ENCODE data around the gene RNF167.
"Not testable (repeated sequence)": the region's sequence is repeated elsewhere in the genome, so short reads cannot be mapped to it uniquely, and the experiment has no call there.

RNF167 gene

DNA sequence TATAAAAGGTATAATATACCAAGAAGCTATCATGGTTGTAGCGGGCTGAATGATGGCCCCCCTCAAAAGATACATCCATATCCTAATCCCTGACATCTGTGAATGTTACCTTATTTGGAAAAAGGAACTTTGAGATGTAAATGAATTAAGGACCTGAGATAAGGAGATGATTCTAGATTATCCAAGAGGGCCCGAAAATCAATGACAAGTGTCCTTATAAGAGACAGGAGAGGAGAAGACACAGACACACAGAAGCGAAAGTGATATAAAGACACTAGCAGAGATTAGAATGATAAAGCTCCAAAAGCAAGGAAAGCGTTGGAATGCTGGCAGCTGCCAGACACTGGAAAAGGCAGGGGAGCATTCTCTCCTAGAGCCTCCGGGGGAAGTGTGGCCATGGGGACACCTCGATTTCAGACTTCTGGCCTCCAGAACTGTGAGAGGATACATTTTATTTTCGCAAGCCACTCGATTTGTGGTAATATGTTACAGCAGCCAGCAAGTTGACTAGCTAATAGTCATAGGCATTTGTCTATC, 20.5 kb upstream of the RNF167 start:
- TF ChIP-seq, protein P1, sequence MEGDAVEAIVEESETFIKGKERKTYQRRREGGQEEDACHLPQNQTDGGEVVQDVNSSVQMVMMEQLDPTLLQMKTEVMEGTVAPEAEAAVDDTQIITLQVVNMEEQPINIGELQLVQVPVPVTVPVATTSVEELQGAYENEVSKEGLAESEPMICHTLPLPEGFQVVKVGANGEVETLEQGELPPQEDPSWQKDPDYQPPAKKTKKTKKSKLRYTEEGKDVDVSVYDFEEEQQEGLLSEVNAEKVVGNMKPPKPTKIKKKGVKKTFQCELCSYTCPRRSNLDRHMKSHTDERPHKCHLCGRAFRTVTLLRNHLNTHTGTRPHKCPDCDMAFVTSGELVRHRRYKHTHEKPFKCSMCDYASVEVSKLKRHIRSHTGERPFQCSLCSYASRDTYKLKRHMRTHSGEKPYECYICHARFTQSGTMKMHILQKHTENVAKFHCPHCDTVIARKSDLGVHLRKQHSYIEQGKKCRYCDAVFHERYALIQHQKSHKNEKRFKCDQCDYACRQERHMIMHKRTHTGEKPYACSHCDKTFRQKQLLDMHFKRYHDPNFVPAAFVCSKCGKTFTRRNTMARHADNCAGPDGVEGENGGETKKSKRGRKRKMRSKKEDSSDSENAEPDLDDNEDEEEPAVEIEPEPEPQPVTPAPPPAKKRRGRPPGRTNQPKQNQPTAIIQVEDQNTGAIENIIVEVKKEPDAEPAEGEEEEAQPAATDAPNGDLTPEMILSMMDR (IDR thresholded peaks at IDR 0.05; ENCODE audit: low read length), result no peak
- no peak for TF ChIP-seq EZH2 (optimal IDR thresholded peaks at IDR 0.05; ENCODE audit: low read depth, low read length)
- Histone ChIP-seq H3K27me3 (replicated peaks; ENCODE audit: insufficient read depth, low read length) (no peaks in the 10 kb centered on the region), H3K36me3 (replicated peaks; ENCODE audit: insufficient read depth, low read length) (no peaks in the 10 kb centered on the region), H3K27ac (ENCODE audit: low read length) (no peak overlapping the region), H3K4me1 (ENCODE audit: low read length) (no peaks in the 10 kb centered on the region), H3K4me2 (ENCODE audit: low read depth, low read length) (no peak overlapping the region), H3K9ac (ENCODE audit: low read length) (no peak overlapping the region), H3K9me2 (replicated peaks; ENCODE audit: insufficient read depth, low read length) (no peaks in the 10 kb centered on the region), H3F3A (ENCODE audit: insufficient read depth, low read length) (no peaks in the 10 kb centered on the region), H4K20me1 (ENCODE audit: insufficient read depth, low read length) (no peaks in the 10 kb centered on the region), H3K4me3 (ENCODE audit: low read length) (no peak overlapping the region), H2AFZ (ENCODE audit: low read length) (no peak overlapping the region), H3K79me2 (ENCODE audit: low read length) (no peaks in the 10 kb centered on the region), H3K9me3 (replicated peaks; ENCODE audit: insufficient read depth, low read length) (no peaks in the 10 kb centered on the region)
- no peak for DNase-seq

DNA sequence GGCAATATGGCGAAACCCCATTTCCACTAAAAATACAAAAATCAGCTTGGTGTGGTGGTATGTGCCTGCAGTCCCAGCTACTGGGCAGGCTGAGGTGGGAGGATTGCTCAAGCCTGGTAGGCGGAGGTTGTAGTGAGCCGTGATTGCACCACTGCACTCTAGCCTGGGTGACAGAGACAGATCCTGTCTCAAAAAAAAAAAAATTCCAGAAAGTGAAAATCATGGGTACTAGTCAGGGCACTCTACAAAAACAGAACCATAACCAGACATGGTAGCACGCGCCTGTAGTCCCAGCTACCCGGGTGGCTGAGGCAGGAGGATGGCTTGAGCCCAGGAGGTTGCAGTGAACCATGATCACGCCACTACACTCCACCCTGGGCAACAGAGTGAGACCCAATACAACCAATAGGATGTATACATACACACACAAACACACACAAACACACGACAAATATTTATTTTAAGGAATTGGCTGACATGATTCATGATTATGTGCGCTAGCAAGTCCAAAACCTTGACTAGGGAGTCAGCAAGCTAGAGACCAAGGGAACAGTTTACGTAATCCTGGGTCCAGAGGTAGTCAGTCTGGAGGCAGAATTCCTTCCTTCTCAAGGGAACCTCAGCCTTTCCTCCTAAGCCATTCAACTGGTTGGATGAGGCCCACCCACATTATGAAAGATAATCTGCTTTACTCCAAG, 19.6 kb upstream of the RNF167 start:
- no peaks in the 10 kb centered on the region for H3K9me3 ChIP-seq (replicated peaks; ENCODE audit: insufficient read depth, low read length)
- DNase-seq, result no peak
- no peaks in the 10 kb centered on the region for H3K27me3 ChIP-seq (replicated peaks; ENCODE audit: insufficient read depth, low read length)
- H3K4me1 ChIP-seq (ENCODE audit: low read length), result no peaks in the 10 kb centered on the region
- H3K27ac ChIP-seq (ENCODE audit: low read length), result no peak overlapping the region
- no peaks in the 10 kb centered on the region for H3K79me2 ChIP-seq (ENCODE audit: low read length)
- H3K9me2 ChIP-seq (replicated peaks; ENCODE audit: insufficient read depth, low read length), result no peaks in the 10 kb centered on the region
- H4K20me1 ChIP-seq (ENCODE audit: insufficient read depth, low read length), result no peaks in the 10 kb centered on the region
- H3K9ac ChIP-seq (ENCODE audit: low read length), result no peak overlapping the region
- TF ChIP-seq, protein P1 (IDR thresholded peaks at IDR 0.05; ENCODE audit: low read length), result no peak
- TF ChIP-seq EZH2phosphoT487 (IDR thresholded peaks at IDR 0.05; ENCODE audit: low read length), result no peak
- TF ChIP-seq EZH2 (optimal IDR thresholded peaks at IDR 0.05; ENCODE audit: low read depth, low read length), result no peak
- H3K4me3 ChIP-seq (ENCODE audit: low read length), result no peak overlapping the region
- H3K4me2 ChIP-seq (ENCODE audit: low read depth, low read length), result no peak overlapping the region
- H3F3A ChIP-seq (ENCODE audit: insufficient read depth, low read length), result no peaks in the 10 kb centered on the region
- H2AFZ ChIP-seq (ENCODE audit: low read length), result no peak overlapping the region
- no peaks in the 10 kb centered on the region for H3K36me3 ChIP-seq (replicated peaks; ENCODE audit: insufficient read depth, low read length)

DNA sequence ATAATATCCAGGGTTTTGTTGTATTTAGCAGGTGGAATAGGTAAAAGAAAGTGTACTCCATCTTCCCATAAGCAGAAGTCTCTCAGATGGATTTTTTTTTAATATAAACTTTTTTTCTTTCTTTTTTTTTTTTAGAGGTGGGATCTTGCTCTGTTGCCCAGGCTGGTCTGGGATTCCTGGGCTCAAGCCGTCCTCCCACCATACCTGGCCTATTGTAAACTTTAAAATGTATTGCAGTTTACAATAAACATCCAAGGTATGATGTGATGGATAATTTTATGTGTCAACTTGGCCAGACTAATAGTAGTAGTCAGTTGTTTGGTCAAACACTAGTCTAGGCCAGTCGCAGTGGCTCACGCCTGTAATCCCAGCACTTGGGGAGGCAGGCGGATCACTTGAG, 18.7 kb upstream of the RNF167 start:
- H3K4me2 ChIP-seq (ENCODE audit: low read depth, low read length), result no peak overlapping the region
- TF ChIP-seq, protein P1 (IDR thresholded peaks at IDR 0.05; ENCODE audit: low read length), result no peak
- TF ChIP-seq EZH2phosphoT487 (IDR thresholded peaks at IDR 0.05; ENCODE audit: low read length), result no peak
- no peak for TF ChIP-seq EZH2 (optimal IDR thresholded peaks at IDR 0.05; ENCODE audit: low read depth, low read length)
- H3K9ac ChIP-seq (ENCODE audit: low read length), result no peak overlapping the region

DNA sequence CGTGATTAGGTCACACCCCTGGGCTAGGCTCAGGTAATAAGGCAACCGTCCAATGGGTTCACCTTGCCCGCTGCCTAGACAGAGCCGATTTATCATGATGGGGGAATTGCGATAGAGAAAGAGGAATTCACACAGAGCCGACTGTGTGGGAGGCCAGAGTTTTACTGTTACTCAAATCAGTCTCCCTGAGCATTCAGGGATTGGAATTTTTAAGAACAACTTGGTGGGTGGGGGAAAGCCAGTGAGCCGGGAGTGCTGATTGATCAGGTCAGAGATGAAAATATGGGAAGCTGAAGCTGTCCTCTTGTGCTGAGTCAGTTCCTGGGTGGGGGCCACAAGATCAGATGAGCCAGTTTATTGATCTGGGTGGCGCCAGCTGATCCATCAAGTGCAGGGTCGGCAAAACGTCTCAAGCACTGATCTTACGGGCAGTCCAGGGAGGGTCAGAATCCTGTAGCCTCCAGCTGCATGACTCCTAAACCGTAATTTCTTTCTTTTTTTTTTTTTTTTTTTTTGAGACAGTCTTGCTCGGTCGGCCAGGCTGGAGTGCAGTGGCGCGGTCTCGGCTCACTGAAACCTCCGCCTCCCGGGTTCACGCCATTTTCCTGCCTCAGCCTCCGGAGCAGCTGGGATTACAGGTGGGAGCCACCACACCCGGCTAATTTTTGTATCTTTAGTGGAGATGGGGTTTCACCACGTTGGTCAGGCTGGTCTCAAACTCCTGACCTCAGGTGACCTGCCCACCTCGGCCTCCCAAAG, 13.3 kb upstream of the RNF167 start:
- not testable (repeated sequence) for DNase-seq; H3K9me3 ChIP-seq (replicated peaks; ENCODE audit: insufficient read depth, low read length); H3K9ac ChIP-seq (ENCODE audit: low read length); H3K27ac ChIP-seq (ENCODE audit: low read length); H4K20me1 ChIP-seq (ENCODE audit: insufficient read depth, low read length); H3K4me2 ChIP-seq (ENCODE audit: low read depth, low read length); H3K79me2 ChIP-seq (ENCODE audit: low read length); H3K27me3 ChIP-seq (replicated peaks; ENCODE audit: insufficient read depth, low read length); H3K4me1 ChIP-seq (ENCODE audit: low read length); H3F3A ChIP-seq (ENCODE audit: insufficient read depth, low read length); H3K36me3 ChIP-seq (replicated peaks; ENCODE audit: insufficient read depth, low read length); H3K4me3 ChIP-seq (ENCODE audit: low read length); H3K9me2 ChIP-seq (replicated peaks; ENCODE audit: insufficient read depth, low read length); H2AFZ ChIP-seq (ENCODE audit: low read length)

More for the DNA sequence above, 18.7 kb upstream of the RNF167 start:
- Histone ChIP-seq H3K9me3 (replicated peaks; ENCODE audit: insufficient read depth, low read length) (no peaks in the 10 kb centered on the region), H3K4me1 (ENCODE audit: low read length) (no peaks in the 10 kb centered on the region), H3F3A (ENCODE audit: insufficient read depth, low read length) (no peaks in the 10 kb centered on the region), H3K4me3 (ENCODE audit: low read length) (no peak overlapping the region), H3K27ac (ENCODE audit: low read length) (no peak overlapping the region), H3K9me2 (replicated peaks; ENCODE audit: insufficient read depth, low read length) (no peaks in the 10 kb centered on the region), H3K36me3 (replicated peaks; ENCODE audit: insufficient read depth, low read length) (no peaks in the 10 kb centered on the region), H3K27me3 (replicated peaks; ENCODE audit: insufficient read depth, low read length) (no peaks in the 10 kb centered on the region), H3K79me2 (ENCODE audit: low read length) (no peaks in the 10 kb centered on the region), H2AFZ (ENCODE audit: low read length) (no peak overlapping the region), H4K20me1 (ENCODE audit: insufficient read depth, low read length) (0 out of 2 replicates have a peak, but pooled peaks cover 2% of the 10 kb centered on the region)
- DNase-seq, result no peak

Measured in MM.1S (cell line).